GM18526 (cell line): ENCODE data around the gene SLC17A9.

Experiments
- POLR2A ChIP-seq: IDR thresholded peaks from 3 replicates; pipeline ENCODE4 v1.6.1; 2011; ENCODE audit not compliant: insufficient read length; ENCODE audit errors: extremely low read depth

The SLC17A9 gene

DNA sequence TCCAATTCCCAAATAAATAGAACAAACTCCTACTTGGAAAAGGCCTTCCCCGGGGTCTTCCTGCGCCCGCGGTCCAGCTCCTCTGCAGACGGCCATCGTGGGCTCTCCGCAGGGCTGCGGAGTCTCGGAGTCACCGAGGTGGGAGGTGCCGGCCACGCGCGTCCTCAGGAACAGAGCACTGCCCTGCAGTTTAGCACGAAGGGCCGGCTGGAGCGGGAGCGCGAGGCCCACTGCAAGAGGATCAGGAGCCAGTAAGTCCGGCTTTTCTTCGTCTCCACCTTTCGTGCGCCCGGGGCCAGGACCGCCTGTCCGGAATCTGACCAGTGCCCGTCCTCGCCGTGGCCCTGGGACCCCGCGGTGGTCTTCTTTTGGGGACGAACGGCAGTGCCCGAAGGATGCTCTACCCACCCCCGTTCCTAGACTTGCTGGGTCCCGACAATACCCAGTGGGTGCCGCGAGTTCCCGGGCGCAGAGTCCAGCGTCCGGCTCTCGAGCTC, 52.9 kb downstream of the SLC17A9 start:
- TF ChIP-seq POLR2A = no peak

DNA sequence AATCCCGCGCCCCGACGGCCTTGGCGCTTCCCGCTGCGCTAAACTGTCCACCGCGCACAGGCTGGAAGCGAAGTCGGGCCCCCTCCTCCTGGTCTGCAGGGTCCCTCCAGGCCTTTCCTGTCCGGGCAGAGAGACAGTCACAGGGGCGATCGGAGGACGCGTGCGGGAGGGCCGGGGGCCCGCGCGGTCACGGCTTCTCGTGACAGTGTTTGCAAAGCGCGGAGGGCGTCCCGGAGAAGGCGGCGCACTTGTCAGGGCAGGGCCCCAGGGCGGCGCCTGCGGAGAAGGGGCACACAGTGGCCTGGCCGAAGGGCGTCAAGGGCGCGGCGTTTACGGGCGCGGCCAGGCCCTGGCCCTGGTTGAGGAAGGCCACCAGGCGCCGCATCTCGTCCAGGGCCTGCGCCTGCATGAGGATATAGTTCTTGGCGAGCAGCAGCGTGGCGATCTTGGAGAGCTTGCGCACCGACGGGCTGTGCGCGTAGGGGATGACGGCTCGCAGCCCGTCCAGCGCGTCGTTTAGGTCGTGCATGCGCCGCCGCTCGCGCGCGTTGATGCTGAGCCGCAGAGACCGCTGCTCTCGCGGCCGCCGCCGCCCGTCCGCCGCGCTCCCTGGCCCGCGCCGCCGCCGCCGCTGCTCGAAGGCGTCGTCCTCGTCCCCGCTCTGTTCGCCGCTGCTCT, 53.5 kb downstream of the SLC17A9 start:
- no peak for TF ChIP-seq POLR2A

- TF ChIP-seq POLR2A = no peak
Observed at GRCh38 chr20:63006540-63007359, 54.2 kb downstream of the SLC17A9 start, which contains the start of gene BHLHE23. Gene BHLHE23, minus strand, starts transcription at chr20:63006964. Its CDS starts 190 bp downstream, at chr20:63006774.

DNA sequence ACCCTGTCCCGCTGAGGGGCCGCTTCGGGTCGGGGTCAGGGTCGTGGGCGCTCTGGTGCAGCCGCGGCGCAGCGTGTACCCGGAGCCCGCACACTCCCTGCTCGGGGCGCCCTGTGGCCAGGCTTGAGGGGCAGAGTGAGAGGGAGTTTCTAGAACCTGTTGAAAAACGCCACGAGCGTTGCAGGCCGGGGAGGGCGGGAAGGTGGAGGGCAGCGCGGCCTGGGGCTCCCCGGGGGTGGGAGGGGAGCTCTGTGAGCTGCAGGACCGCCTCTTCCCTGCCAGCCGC, 54.8 kb downstream of the SLC17A9 start:
- no peak for TF ChIP-seq POLR2A

DNA sequence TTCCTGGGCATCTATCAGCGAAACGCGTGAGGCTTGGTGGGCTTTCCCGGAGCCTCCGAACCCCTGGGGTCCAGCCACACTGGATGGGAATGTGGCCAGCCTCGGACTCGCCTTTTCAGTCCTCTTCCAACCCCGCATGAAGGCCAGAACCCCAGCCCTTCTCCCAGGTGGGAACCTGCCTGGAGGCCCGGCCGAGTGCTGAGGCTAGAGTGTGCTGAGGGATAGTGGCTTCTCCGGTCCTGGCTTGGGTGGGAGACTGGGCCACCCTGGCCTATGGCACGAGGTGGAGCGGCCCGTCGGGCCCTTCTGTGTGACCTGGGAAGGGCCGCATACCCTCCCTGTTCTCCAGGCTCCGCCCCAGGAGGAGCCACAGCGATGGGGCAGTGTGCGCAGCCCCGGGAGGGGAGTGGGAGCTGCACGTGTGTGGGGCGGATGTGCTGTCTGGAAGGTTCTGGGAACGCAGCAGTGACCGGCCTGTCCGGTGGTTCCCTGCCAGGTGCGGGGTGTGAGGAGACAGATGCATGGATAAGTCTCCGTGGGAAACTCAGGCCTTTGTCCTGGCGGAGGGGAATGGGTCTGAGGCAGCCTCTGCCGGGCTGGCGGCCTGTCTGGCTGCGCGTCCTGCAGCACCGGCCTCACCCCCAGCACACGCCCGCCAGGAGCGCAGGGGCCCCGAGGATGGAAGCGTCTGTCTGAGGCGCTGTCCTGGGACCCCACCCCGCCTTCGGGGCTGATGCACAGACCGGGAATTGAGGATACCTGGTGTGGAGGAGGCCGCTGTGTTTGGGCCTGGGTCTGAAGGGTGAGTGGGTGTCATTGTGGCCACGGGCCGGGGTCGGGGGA, 55.4 kb downstream of the SLC17A9 start:
- TF ChIP-seq POLR2A = no peak

GRCh38 chr20:63008541-63009044, 56.1 kb downstream of the SLC17A9 start:
- no peak for TF ChIP-seq POLR2A

GRCh38 chr20:63009045-63009961, 56.8 kb downstream of the SLC17A9 start:
- TF ChIP-seq POLR2A = peak; percentile 51

DNA sequence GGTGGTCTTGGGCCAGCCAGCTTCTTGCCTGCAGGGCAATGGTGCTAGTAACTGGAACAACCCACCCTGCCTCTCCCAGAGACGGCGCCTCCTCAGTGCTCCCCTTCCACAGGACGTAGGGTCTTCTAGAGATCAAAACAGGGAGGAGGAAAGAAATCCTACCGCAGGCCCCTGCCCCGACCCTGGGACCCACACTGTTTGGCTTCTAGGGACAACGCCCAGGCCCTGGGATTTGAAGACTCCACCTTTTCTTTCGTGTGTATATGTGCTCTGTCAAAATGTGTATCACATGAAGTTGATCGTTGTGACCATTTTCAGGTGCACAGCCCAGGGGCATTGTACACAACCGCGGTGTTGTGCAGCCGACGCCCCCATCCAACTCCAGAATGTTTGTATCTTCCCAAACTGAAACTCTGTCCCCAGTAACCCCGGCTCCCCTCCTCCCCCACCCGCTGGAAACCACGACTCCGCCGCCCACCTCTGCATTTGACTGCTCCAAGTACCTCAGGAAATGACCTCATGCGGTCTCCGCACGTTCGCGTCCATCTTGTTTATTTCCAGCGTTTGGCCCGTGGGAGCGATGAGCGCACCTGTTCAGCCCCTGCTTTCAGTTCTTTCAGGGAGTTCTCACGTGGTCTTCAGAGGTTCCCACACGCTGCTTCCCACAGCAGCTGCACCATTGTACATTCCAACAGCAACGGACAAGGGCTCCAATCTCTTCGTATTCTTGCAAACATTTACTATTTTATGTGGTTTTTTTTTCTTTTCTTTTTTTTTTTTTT, 57.7 kb downstream of the SLC17A9 start:
- peak; percentile 57 for TF ChIP-seq POLR2A

DNA sequence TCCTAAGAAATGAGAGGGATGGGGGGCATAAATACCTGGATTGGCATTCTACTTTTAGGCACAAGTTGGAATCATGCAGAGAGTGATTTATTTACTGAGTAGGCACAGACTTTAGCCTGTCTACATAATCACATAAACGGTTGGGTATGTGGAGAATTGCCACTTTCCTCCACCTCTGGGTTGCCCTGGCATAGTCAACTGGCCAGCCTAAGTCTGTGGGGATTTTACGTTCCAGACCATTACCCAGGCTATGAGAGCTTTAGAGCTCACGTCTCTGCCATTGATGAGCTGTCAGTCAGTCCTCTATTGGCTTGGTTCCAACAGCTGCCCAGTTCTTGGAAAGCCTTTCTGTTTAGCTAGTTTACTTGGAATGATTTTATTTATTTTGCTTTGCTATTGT, 59.3 kb downstream of the SLC17A9 start:
- TF ChIP-seq POLR2A = no peak

GRCh38 chr20:63013207-63013606, 60.7 kb downstream of the SLC17A9 start:
- TF ChIP-seq POLR2A = no peak

GRCh38 chr20:63014287-63014686, 61.8 kb downstream of the SLC17A9 start:
- TF ChIP-seq POLR2A = no peak

DNA sequence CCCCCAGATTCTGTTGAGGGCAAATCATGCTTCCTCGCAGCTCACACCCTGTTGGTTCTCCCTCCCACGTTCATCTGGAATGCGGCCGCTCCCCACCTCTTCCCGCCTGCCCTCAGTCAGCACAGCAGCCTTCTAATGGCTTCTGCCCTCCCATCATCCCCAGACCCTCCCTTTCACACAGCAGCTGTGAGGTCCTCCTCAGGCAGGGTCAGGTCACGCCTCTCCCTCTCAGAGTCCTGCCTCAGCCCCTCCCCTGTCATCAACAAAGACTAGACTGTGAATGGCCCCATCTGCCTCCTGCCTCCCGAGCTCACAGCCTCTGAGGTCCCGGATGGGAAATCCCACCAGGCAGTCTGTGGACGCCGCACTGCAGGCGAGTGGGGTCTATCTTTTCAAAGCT, 62.2 kb downstream of the SLC17A9 start:
- no peak for TF ChIP-seq POLR2A

DNA sequence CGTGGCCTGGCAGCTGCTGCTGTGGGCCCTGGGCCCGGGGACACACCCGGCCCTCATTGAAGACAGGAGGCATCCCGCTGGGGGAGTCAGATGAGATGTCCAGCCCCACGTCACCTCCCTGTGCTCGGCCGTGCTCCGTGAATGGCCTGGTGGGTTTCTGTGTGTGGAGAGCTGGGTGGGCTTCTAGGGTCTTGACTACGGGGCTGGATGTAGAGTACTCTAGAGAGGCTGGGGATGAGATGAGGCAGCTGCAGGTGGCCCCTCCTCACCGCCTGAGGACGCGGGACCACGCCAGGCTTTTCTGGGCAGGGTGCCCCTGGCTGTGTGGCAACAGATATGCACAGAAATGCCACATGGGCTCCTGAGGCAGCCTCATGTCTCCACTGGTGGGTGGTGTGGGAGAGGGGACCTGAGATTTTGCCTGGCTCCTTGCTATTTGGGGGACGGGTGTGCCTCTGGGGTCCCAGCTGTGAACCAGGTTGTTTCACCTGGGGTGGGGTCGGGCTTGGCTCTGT, 62.7 kb downstream of the SLC17A9 start:
- no peak for TF ChIP-seq POLR2A
